ENCODE data around the gene NPY4R.

DNA sequence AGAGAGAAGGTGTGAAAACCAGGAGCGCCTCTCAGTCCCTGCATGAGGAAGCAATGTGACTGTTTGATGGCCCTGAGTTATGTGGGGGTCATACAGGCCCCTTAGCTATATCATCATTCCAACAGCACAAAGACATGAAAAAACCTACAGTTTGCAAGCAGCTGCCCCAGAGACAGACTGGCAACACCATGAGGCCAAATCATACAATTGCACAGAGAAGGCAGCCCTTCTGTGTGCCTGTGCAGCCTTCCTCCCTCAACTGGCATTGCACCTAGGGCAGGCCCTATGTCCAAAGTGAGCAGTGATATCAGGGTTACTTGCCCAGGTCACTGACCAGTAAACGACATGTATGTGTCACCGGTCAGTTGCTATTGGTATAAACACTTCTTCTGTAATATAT, 49.1 kb upstream of the NPY4R start:
- TF ChIP-seq, protein P1, sequence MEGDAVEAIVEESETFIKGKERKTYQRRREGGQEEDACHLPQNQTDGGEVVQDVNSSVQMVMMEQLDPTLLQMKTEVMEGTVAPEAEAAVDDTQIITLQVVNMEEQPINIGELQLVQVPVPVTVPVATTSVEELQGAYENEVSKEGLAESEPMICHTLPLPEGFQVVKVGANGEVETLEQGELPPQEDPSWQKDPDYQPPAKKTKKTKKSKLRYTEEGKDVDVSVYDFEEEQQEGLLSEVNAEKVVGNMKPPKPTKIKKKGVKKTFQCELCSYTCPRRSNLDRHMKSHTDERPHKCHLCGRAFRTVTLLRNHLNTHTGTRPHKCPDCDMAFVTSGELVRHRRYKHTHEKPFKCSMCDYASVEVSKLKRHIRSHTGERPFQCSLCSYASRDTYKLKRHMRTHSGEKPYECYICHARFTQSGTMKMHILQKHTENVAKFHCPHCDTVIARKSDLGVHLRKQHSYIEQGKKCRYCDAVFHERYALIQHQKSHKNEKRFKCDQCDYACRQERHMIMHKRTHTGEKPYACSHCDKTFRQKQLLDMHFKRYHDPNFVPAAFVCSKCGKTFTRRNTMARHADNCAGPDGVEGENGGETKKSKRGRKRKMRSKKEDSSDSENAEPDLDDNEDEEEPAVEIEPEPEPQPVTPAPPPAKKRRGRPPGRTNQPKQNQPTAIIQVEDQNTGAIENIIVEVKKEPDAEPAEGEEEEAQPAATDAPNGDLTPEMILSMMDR (IDR thresholded peaks at IDR 0.05; ENCODE audit: insufficient read depth, low read length, poor library complexity, severe bottlenecking), result no peak
- no peak for TF ChIP-seq EZH2phosphoT487 (conservative IDR thresholded peaks at IDR 0.05; ENCODE audit: low read length)
